Astrocyte of the hippocampus (primary cell): ENCODE results near the gene MEIOSIN.
"Not testable (repeated sequence)": the region's sequence is repeated elsewhere in the genome, so short reads cannot be mapped to it uniquely, and the experiment has no call there.

ENCODE experiments used
- DNase-seq: peaks from one replicate; pipeline ENCODE4 v3.0.0; 2011; ENCODE audit warnings: low read depth, low spot score

MEIOSIN gene

DNA sequence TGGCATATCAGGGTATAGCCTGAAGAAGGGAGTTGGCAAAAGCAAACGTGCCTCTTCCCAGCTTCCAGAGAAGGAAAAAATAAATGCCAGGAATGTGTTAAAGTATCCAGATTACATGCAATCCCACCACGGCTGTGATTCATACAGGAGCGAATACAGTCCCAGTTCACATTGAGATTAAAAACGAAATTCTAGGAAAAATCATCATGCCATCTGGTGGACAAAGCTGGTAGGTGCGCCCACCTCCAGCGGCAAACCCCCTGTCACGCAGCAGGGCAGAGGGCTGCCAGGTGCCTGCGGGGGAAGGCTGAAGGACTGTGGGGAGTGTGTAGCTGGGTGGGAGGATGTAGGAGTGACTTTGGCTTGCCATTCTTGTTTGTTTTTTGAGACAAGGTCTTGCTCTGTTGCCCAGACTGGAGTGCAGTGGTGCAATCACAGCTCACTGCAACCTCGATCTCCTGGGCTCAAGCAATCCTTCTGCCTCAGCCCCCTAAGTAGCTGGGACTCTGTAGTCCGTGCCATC is 65.8 kb downstream of the MEIOSIN start:
- peak; percentile 91 for DNase-seq

DNA sequence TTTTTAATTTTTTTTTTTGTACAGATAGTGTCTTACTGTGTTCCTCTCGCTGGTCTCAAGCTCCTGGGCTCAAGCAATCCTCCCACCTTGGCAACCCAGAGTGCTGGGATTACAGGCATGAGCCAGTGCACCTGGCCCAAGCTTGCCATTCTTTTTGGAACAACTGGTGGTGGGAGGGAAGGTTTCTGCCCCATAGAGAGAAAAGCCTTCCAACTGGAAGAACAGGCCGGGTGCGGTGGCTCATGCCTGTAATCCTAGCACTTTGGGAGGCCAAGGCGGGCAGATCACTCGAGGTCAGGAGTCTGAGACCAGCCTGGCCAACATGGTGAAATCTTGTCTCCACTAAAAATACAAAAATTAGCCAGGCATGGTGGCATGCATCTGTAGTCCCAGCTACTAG is 66.3 kb downstream of the MEIOSIN start:
- not testable (repeated sequence) for DNase-seq

DNA sequence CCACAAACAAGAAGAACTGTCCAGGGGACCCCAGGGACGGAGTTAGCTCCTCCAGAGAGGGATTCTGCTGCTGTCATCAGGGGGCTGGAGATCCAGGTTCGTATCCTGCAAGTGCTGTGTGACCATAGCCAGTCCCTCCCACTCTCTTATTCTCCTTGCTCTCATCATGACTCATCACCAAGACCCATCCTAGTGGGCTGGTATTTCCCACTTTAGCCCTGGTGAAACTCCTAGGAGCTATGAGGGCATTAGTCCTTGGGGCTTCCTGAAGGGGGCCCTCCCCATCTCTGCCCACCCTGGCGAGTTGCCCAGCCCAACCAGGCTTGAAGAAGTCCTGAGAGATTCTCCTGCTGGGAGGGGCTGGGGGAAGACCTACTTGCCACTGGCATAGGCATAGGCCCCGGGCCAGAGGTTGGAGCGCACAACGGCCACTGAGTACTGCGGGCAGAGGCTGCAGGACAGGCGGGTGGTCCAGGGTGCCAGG is 66.9 kb downstream of the MEIOSIN start:
- DNase-seq = peak; percentile 31

DNA sequence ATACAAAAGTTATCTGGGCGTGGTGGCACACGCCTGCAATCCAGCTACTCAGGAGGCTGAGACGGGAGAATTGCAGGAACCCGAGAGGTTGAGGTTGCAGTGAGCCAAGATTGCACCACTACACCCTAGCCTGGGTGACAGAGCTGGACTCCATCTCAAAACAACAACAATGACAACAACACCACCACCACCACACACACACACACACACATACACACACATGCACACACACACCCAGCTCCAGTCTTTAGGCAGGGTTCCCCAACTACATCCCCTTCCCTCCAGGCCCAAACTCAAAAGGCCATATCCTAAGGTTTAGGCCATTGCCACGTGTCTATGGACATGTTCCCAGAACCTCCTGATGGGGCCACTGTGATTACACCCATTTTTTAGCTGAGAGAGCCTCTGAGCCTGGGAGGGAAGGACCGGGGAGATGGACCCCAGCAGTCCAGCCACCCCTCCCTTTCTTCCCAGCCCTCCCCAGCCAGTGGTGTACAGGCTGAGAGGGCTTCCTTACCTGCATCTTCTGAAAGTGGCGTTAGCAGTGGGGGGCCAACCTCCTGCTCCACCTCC is 68.5 kb downstream of the MEIOSIN start:
- no peak for DNase-seq

DNA sequence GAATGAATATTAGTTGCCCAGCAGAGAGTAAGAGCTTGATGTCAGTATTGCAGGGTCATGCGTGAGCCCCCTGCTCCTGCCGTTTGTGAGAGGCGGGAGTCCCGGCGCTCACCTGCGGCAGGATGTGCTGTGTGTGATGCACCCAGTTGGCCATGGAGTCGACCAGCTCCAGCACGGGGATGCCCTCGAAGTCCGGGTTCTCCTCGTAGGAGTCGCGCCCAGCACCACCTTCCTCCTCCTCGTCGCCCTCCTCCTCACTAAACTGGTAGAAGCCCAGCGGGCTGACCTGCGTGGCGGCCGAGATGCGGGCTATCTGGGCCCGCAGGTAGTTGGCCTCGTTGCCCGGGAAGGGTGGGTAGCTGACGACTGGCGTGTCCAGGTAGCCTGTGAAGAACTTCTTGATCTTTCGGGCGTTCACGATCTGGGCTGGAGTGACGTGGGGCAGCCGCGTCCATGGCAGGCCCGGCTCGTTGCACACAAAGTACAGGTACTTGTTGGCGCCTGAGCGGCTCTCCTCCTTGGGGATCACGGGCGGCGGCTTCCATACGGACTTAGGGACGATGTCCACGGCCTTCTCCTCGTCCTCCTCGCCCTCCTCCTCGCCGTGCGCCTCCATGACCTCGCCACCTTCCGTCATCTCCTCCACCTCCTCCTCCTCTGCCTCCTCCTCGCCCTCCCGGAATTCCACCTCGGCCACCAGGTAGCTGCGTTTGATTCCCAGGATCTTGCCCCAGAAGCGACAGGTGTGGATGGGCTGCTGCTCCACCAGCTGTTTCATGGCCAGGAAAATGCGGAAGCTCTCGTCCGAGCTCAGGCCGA is 71.1 kb downstream of the MEIOSIN start:
- DNase-seq = no peak

DNA sequence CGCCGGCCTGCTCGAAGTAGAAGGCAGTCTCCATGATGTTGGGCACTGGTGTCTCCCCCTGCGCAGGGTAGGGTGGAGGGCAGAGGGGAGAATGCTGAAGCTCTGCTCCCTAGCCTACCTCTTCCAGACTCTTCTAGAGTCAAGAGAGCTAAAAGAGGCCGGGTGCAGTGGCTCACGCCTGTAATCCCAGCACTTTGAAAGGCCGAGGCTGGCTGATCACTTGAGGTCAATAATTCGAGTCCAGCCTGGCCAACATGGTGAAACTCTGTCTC is 71.7 kb downstream of the MEIOSIN start:
- no peak for DNase-seq

DNA sequence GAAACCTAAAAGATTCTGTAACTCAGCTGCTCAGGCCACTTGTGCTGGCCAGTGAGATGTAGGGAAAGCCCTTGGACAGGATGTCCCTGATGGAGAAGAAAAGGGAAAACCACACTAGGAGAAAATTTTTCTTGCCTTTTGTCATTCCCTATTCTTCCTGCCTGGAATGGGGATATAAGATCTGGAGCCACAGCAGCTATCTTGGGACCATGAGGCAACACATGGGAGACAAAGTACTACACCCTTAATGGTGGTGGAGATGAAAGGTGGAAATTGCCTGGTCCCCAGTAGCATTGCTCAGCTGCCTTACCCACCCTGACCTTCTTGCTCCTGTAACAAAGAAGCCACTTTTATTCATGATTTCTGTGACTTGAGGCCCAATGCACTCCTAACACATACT is 72.5 kb downstream of the MEIOSIN start:
- no peak for DNase-seq

DNA sequence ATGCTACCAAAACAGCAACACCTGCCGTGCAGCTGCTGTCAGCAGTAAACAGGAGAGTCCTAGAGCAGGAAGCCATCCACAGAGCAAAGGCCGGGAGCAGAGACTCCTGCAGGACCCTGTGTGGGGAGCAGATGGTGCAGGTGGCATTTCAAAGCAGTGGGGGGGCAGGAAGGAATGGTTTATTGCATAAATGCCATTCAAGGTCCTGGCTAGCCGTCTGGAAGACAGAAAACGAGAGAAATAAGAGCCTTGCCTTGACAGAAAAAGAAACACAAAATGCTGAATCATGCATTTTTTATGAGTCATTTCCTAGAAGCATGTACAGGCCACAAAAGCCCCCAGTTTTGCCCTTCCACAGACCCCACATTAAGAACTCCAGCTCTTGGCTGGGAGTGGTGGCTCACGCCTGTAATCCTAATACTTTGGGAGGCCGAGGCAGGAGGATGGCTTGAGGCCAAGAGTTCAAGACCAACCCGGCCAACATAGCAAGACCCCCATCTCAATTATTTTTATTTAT is 76.5 kb downstream of the MEIOSIN start:
- DNase-seq = peak; percentile 70

DNA sequence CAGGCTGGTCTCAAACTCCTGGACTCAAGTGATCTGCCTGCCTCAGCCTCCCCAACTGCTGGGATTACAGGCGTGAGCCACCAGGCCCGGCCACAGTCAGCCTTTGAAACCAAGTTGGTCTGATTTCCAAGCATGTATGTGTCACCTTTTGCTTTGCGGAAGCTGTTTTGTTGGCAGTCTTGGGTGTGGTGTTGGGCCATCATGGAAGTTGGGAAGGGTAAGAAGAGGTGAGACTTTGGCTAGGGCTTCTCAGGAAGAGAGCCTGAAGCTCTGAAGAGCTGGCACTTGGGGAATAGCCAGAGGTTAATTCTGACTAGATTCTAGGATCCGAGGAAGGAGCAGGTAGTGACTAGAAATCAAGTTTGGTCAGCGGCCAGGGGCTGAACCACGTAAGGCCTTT is 79.1 kb downstream of the MEIOSIN start:
- DNase-seq = no peak
